Embryonic facial prominence (tissue), 1 donor: Measurements from ENCODE around the gene OR10T2.
"Not testable (repeated sequence)": the region's sequence is repeated elsewhere in the genome, so short reads cannot be mapped to it uniquely, and the experiment has no call there.

Experiments used
- DNase-seq: peaks from one replicate; pipeline ENCODE4 v3.0.0-alpha.2; 2016; ENCODE audit errors: extremely low spot score

Gene OR10T2, protein sequence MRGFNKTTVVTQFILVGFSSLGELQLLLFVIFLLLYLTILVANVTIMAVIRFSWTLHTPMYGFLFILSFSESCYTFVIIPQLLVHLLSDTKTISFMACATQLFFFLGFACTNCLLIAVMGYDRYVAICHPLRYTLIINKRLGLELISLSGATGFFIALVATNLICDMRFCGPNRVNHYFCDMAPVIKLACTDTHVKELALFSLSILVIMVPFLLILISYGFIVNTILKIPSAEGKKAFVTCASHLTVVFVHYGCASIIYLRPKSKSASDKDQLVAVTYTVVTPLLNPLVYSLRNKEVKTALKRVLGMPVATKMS

DNA sequence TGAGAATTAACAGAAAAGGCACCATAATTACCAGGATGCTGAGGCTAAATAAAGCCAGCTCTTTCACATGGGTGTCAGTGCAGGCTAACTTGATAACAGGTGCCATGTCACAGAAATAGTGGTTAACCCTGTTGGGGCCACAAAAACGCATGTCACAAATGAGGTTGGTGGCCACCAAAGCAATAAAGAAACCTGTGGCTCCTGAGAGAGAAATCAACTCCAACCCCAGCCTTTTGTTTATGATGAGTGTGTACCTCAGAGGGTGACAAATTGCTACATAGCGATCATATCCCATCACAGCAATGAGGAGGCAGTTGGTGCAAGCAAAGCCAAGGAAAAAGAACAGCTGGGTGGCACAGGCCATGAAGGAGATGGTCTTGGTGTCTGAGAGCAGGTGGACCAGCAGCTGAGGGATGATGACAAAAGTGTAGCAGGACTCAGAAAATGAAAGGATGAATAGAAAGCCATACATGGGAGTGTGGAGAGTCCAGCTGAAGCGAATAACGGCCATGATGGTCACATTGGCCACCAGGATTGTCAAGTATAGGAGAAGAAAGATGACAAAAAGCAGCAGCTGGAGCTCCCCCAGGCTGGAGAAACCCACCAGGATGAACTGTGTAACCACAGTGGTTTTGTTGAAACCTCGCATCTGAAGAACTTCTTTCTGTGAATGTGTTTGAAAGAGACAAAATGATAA is at the start of gene OR10T2:
Gene OR10T2, minus strand, starts transcription at position 649 of the 697 bp plus-strand sequence. Its CDS starts 0 bp downstream, at position 649.
- no peak for DNase-seq

DNA sequence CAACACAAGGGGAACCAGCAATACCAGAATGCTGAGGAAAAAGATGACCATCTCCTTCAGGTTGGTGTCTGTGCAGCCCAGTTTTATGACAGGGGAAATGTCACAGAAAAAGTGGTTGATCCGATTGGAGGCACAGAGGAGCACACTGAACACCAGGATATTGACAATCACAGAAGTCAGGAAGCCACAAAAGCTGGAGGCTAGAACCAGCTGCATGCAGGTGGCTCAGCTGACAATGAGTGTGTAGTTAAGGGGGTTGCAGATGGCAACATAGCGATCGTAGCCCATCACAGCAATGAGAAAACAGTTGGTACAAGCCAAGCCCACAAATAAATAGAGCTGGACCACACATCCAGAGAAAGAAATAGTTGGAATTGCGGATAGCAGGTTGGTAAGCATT is 46.1 kb upstream of the OR10T2 start:
- no peak for DNase-seq

DNA sequence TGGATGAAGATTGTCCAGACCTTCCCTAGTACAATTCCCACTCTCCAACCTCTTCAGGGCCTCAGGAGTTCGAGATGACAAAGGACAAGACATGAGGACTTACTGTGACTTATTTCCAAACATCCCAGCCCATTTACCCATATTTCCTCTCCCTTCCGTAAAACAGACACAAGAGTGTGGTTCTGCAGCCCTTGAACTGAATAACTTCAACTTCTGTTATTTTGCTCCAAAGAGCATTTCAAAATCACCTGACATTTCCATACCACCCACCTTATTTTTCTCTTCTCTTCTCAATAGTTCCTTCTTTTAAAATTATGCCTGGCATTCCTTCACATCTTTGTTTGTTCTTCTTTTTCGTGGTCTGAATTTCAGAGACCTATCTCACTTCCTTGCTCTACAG is 35.5 kb upstream of the OR10T2 start:
- no peak for DNase-seq

DNA sequence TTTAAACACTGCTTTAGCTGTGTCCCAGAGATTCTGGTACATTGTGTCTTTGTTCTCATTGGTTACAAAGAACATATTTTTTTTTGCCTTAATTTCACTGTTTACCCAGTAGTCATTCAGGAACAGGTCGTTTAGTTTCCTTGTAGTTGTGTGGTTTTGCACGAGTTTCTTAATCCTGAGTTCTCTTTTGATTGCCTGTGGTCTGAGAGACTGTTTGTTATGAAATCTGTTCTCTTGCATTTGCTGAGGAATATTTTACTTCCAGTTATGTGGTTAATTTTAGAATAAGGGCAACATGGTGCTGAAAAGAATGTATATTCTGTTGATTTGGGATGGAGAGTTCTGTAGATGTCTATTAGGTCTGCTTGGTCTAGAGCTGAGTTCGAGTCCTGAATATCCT is 30.9 kb upstream of the OR10T2 start:
- DNase-seq, result not testable (repeated sequence)

DNA sequence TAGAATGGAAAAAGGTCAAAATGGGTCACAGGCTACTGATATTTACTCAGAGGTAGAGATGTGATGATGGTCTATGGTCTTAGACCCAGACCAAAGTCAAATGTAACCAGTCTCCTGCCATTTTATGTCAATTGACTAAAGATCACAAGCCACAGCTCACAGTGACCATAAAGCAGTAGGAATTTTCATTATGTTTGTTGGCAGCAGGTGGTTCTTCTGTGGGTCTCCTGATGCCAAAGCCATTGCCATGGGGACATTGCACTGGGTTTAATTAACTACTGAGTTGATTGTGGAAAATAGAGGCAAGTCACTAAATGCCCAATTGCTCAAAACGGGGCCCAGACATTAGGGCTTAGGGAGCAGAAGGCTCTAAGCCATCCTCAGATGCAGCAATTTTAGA is 26.9 kb upstream of the OR10T2 start, which contains the start of gene OR10K2:
Gene OR10K2, minus strand, starts transcription at position 101 of the 400 bp plus-strand sequence. CDS start 5,371 bp downstream, outside the sequence.
- DNase-seq, result no peak

DNA sequence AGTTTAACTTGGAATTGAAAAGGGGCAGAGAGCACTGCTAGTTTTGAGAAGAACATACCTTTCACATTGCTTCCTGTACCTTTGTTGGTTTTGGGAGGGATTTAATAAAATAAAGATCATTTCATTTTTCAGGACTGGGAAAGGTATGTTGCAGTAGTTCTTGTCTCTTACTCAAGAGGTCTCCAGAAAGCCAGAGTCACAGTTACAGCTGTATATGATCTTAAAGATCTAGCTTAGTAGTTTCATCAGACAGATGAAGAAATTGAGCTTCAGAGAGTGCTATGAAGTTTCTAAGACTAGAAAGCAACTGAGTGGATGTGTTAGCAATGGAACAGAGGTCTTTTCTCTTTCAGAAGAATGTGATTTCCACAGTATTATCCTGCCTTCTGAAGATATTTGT is 25.8 kb upstream of the OR10T2 start:
- DNase-seq, result no peak

DNA sequence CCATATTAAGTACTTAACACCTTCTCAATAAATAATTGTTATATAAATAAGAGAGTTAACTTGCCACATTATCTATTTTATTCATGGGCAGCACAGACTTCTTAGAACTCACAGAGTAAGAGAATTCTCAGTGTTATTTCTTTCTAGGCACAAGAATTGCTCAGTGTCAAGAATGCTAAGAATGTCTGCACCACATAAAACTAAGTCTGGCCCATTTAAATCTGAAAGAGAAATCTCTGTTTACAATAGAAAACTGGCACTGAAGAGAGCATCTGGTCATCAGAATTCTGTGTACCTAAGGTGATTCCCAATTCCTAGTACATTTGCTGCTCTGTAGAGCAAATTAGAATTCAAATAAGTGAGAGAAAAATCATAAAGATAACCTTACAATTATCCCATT is 22.9 kb upstream of the OR10T2 start:
- DNase-seq, result no peak

DNA sequence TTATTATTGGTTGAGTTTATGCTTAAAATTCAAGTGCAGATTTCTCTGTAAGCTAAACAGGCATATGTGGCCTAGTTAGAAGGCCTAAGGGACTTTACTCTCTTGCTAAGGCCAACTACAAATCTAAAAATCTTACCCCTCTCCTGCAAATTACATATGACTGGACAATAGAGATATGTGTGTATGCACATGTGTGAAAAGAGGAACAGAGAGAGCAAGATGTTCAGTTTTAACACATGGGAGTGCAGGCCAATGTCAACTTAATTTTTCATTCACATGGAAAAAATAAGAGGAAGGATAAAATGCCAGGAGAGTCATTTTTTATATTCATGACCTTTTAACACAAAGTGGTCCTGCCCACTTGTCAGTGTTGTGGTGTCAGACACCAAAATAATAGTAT is 18.3 kb upstream of the OR10T2 start:
- DNase-seq, result no peak

DNA sequence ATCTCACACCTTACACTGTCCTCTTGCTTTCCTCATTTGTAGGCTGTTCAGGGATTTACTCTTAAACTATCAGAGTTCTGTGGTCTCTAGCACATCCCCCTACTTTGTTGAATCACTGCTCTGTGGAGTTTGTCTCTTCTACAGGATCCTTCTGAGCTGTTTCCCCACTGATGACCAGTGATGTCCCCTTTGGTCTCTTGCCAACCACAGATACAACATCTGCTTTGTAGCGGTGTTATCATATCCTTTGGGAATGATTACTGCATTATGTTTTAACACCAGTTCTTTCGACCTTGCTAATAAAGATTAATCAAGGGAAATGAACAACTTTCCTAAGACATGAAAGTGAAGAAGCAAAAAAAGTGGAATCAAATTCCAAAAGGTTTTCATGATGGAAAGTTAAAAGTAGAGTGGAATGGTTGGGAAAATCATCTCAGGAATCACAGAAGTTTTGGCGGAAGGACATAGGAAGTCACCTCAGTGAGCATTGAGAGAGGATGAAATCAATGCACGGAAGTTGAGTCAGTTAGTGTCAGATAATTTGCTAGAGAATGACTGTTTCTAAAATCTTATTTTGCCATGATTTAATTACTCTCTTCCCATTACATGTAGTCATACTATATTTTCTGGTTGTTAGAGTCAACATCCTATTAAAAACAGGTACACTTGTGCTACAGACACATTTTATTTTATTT is 15.5 kb upstream of the OR10T2 start:
- DNase-seq, result no peak

DNA sequence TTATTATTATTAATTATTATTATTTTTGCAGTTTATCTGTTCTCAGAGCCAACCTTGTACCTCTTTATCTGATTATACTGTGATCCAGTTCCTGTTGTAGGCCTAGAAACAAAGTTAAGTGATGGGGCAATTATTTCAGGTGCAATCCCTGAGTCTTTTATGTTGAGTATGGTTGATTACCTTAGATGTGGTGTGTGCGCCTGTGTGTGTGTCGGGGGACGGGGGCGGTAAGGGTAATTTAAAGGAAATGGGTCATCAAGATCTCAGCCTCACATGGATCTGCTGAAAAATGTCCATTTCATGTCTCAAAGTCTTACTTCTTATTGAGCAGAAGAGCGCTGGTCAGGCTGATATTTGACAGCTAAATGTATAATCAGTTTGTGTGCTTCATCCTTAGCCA is 7.8 kb upstream of the OR10T2 start:
- DNase-seq, result no peak

DNA sequence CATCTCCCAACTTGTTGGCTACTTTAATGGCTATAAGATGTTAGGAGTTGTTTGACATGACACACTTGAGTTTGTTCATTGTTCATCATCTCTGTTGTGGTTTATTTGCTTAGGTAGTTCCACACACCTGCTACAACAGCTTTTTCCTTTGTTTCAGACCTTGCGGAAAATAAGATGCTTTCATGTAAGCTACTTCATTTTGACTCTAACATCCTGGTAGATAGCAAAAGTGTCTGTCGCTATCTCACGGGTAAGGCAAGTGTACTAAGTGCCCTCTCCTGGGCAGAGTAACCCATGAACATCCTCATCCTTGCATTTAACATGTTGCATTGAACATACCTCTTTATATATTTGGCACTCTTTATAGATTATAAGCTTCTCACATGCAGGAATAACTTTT is 1.6 kb upstream of the OR10T2 start:
- DNase-seq, result no peak

DNA sequence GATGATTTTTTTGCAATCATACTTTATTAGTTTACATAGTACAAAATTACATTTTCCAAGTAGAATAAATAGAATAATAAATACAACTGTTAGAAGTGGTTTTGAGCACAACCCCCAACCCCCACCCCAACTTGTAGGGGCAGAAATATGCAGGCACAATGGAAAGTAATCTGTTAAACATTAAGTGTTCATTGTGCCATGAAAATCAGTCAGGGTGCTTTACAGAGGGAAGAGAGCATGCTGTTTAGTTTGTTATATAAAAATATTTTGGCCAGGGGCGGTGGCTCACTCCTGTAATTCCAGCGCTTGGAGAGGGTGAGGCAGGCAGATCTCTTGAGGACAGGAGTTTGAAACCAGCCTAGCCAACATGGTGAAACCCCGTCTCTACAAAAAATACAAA is 2.6 kb downstream of the OR10T2 start:
- DNase-seq, result no peak

DNA sequence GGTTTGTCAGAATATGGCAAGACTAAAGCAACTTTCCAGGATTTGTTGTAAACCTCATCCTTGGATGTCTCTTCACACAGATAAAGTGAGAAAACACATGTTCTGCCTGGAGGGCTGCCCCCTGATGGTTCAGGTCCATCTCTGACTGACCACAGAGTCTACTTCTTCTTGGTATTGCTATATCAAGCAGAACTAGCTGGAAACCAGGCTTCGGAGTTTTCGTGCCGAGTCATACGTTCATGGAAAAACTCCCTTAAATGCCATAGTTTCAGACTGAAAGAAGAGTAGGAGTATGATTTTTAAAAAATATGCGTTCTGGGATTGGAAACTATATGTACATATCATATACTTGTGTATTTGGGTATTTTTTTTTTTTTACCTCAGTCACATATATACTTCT is 5.8 kb downstream of the OR10T2 start:
- no peak for DNase-seq

DNA sequence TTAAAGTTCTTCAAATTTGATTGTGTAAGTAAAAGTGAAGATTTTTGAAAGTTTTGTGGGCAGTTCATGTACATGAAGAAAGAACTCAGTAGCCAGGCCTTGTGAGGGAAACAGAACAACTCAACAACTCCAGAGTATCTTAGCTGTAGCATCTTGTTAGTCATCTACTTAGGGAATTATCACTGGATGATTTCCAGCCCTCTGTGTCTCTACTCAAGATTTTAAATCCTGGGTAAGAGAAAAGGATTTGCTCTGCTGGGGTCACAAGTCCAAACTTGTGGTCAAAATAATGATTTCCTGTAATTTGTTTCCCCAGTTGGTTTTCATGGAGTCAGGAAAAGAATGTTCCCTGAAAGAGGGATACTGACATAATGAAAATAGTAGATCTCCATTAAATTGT is 8.2 kb downstream of the OR10T2 start:
- no peak for DNase-seq

DNA sequence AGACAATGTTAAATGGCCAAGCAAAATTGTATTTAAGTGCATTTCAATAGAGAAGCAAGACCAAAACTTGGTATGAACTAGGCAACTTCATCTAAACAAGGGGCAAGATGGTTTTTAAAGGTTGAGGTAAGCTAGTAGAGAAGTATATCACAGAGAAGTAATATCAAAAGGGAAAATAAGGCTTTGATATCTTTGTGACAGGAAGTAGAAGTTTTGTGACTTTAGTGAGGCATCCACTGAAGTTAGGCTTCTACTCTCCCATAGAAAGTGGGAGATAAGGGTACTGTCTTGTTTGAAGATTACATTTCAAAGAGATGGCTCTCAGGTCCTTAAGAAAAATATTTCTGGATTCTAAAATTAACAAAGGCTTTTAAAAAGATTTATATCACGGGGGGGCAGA is 8.9 kb downstream of the OR10T2 start:
- DNase-seq, result no peak

DNA sequence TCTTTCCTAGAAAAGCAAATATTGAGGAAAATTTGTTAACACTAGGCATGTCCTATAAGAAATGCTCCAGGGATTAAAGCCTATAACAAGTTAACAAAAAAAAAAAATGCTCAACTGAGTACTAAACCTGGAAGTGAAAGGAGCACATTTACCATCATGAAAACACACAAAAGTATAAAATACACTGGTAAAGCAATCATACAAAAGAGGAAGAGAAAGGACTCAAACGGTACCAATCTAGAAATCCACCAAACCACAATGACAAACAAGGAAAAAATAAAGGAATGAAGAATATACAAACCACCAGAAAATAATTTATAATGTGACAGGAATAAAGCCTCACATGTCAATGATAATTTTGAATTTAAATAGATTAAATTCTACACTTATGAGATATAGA is 24.4 kb downstream of the OR10T2 start:
- DNase-seq, result no peak

DNA sequence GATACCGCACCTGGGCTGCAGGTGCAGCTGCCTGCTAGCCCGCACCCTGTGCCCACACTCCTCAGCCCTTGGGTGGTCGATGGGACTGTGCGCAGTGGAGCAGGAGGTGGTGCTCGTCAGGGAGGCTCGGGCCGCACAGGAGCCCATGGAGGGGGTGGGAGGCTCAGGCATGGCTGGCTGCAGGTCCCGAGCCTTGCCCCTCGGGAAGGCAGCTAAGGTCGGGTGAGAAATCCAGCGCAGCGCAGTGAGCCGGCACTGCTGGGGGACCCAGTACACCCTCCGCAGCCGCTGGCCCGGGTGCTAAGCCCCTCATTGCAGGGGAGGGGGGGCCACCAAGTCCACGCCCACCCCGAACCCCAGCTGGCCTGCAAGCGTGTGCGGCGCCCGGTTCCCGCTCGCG is 25.2 kb downstream of the OR10T2 start:
- not testable (repeated sequence) for DNase-seq

DNA sequence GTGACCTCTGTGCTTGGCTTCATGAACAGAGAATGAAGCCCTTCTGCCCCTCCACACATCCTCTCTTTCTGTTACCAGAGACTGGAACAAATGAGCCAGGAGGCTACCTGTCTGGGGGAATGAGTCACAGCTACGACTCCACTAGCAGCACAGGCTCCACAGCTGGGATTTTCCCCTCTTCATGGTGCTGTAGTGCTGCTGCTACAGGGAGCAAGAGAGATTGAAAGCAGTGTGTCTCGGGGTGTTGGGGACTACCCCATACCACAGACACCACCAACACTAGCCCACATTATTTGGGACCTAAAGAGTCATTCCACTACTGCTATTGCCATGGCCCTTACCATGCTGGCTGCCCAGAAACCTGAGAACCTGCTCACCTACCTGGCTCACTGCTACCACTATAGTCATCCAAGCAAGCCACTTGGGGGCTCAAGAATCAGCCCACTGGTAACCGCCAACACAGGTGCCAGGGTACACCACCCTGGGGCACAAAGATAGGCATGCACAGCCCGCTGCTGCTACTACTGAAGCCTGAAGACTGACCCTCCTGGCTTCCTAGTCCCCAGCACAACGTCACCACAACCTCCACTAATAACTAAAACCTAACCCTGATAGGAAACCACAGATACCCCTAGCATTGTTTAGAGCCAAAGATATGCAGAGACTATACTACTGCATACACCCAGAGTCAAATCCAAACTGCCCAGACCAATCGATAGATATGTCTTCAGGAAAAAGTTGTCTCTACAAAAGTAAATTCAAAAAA is 27.9 kb downstream of the OR10T2 start:
- DNase-seq, result no peak

DNA sequence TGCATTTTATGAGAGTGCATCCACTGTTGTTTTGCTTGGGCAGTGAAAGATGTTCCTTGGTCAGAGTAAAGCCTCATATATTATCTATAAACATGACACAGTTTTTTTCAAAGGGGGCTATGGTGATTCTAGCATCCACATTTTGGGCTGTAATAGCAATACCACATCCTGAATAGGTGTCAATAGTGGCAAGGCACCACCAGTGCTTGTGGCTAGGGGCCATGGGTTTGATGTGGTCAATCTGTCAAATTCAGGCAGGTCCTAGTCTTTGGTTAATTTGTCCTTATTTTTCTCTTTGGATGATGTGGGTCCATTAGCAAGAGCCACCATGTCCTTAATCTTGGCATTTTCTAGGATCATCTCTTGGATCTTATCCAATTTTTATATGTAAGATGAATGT is 32.5 kb downstream of the OR10T2 start:
- DNase-seq, result no peak

DNA sequence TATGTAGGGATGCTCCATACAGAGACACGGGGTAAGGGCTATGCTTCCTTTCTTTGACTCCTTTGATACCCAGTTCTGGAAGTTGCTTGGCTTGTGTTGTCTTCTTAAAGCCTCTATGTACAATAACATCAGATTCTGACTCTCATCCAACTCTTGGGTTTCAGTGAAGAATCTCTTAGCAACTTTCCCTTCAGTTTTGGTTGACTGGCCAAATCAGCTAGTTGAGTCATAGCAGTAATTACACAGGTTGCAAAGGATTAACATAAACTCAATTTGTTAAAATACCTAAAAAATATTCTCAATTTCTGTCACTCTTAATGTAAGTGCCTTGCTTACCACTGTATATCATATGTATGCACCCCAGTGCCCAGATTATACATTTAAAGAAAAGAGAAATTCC is 36.3 kb downstream of the OR10T2 start:
- no peak for DNase-seq

DNA sequence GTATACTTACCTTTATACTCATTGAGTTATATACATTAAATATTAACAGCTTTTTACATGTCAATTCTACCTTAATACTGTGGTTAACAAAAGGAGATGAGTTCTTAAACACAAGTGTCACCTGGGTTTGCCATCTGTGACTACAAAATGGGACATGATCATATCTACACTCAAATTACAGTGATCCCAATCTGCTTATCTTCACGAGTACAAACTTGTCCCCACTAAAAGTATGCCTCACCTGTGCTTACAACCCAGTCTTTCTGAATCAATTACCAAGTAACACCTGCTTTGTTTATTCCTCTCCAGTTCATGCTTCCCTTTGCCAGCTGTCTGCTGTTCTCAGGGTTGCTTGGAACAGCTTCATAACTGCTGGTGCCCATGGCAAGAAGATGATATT is 36.8 kb downstream of the OR10T2 start:
- DNase-seq, result no peak

DNA sequence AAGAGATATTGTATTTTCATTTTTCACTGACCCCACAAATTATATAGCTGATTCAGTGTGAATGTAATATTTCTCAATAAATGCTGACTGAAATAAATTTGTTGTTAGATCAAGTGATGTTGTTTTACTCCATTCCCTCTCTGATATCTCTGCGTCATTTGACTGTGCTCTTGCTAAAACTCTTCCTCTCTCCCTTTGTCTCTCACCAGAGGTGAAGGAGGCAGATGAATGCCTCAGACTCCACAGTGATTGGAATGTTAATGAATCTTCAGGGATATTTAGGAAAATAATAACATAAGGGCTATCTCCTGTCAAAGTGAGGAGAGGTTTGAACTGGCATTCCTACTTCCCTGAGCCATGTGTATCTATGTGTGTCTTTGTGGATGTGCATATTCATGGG is 41.8 kb downstream of the OR10T2 start:
- DNase-seq, result no peak
